ENCODE data around the gene CALCOCO2.

The CALCOCO2 gene

DNA sequence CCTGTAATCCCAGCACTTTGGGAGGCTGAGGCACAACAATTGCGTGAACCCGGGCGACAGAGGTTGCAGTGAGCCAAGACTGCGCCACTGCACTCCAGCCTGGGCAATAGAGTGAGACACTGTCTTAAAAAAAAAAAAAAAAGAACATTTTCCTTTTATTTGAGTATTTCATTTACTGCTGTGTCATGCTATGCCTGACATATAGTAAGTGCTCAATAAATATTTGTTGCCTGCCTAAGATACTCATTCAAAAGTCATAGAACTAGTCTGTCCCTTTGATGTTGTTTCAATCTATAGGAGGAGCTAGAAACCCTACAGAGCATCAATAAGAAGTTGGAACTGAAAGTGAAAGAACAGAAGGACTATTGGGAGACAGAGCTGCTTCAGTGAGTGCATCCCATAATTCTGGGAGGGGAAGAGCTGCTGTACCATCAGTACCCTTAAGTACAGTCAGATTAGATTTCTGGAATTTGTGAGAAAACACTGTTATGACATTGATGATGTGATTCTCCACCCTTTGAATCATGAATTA is 20.0 kb downstream of the CALCOCO2 start:
- no peaks in the 10 kb centered on the region for H3K9me3 ChIP-seq (ENCODE audit: insufficient read depth, low read length)
- TF ChIP-seq, protein P1, sequence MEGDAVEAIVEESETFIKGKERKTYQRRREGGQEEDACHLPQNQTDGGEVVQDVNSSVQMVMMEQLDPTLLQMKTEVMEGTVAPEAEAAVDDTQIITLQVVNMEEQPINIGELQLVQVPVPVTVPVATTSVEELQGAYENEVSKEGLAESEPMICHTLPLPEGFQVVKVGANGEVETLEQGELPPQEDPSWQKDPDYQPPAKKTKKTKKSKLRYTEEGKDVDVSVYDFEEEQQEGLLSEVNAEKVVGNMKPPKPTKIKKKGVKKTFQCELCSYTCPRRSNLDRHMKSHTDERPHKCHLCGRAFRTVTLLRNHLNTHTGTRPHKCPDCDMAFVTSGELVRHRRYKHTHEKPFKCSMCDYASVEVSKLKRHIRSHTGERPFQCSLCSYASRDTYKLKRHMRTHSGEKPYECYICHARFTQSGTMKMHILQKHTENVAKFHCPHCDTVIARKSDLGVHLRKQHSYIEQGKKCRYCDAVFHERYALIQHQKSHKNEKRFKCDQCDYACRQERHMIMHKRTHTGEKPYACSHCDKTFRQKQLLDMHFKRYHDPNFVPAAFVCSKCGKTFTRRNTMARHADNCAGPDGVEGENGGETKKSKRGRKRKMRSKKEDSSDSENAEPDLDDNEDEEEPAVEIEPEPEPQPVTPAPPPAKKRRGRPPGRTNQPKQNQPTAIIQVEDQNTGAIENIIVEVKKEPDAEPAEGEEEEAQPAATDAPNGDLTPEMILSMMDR (IDR thresholded peaks at IDR 0.05; ENCODE audit: low read depth, low read length) = no peak
- no peak for TF ChIP-seq EZH2phosphoT487 (IDR thresholded peaks at IDR 0.05; ENCODE audit: low read depth)
- no peaks in the 10 kb centered on the region for H4K20me1 ChIP-seq (ENCODE audit: insufficient read depth, low read length)
- no peak overlapping the region for H2AFZ ChIP-seq (ENCODE audit: low read depth, low read length)
- no peak overlapping the region for H3K4me3 ChIP-seq (ENCODE audit: low read length)
- H3K9ac ChIP-seq (ENCODE audit: low read length) = no peak overlapping the region
- H3K4me2 ChIP-seq (ENCODE audit: low read length) = no peak overlapping the region
- H3K27me3 ChIP-seq (ENCODE audit: low read depth, low read length) = no peaks in the 10 kb centered on the region
- H3K79me2 ChIP-seq (ENCODE audit: low read length) = no peaks in the 10 kb centered on the region
- H3K4me1 ChIP-seq (ENCODE audit: low read length) = no peaks in the 10 kb centered on the region
- no peak overlapping the region for H3K27ac ChIP-seq (ENCODE audit: low read length)
- H3K36me3 ChIP-seq (replicated peaks; ENCODE audit: low read depth, low read length) = peaks cover 18% of the 10 kb centered on the region

DNA sequence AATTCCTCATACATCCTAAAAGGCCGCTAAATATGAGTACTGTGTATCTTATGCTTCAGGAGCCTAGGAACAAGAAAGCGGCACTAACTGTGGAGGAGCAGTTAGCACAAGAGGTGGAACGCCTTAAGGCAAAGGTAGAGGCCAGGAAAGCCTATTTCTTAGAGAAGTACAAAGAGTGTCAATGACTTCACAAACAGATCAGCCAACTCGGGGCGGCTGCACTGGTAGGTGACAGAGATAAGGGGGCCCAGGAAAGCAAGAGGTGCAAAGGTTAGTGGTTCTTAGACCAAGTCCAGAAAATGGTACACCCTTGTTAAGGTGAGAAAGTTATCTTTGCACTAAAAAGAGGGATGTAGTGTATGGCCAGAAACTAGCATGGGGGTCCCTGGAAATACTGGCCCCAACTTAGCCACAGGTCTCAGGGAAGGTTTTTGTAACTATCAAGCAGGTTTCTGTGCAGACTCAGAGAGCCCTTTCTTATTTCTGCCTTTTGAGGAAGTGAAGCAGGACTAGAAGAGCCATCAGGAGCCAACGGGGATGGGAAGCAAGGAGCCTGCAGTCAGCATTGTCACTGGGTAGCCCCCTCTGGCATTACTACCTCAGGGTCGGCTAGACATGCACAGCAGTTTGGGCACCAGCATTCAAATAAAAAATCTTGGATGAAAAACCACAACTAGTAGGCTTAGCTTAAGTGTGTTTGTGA is 24.1 kb downstream of the CALCOCO2 start:
- no peak for TF ChIP-seq EZH2phosphoT487 (IDR thresholded peaks at IDR 0.05; ENCODE audit: low read depth)
- TF ChIP-seq, protein P1 (IDR thresholded peaks at IDR 0.05; ENCODE audit: low read depth, low read length) = no peak
- Histone ChIP-seq H3K9ac (ENCODE audit: low read length) (no peak overlapping the region), H2AFZ (ENCODE audit: low read depth, low read length) (no peak overlapping the region), H3K4me1 (ENCODE audit: low read length) (no peaks in the 10 kb centered on the region), H3K27me3 (ENCODE audit: low read depth, low read length) (no peaks in the 10 kb centered on the region), H4K20me1 (ENCODE audit: insufficient read depth, low read length) (no peaks in the 10 kb centered on the region), H3K27ac (ENCODE audit: low read length) (no peak overlapping the region), H3K79me2 (ENCODE audit: low read length) (no peaks in the 10 kb centered on the region), H3K9me3 (ENCODE audit: insufficient read depth, low read length) (no peaks in the 10 kb centered on the region), H3K4me2 (ENCODE audit: low read length) (no peak overlapping the region), H3K4me3 (ENCODE audit: low read length) (no peak overlapping the region), H3K36me3 (replicated peaks; ENCODE audit: low read depth, low read length) (peaks cover 5% of the 10 kb centered on the region)

DNA sequence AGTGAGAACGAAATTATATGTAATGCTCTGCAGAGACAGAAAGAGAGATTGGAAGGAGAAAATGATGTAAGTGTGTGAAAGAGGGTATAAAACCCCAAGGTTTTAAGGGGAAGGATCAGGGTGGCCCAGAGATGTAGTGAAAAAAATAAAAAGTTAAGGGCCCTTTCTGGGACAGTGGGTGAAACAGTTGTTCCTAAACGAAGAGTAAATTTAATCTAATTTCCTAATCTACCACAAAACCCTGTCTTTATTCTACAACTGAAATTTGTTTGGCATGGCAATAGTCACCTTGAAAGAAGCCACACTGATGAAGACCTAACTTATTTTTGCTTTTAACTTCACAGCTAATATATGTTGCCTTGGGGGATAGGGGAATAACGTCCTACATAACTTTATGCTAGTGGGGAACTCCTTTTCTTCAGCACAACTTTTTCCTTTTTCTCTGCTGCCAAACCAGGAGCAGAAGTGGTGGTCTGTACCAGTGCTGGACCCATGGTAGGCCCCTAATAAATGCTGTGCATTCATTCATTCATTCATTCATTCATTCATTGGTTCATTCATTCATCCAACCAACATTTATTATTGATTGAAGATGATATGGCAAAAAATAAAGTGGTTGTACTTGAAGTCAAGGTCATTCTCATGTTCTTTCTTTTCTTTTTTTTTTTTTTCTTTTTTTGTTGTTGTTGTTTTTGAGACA is 25.4 kb downstream of the CALCOCO2 start:
- Histone ChIP-seq H3K27me3 (ENCODE audit: low read depth, low read length) (no peaks in the 10 kb centered on the region), H3K9me3 (ENCODE audit: insufficient read depth, low read length) (no peaks in the 10 kb centered on the region), H3K4me1 (ENCODE audit: low read length) (no peaks in the 10 kb centered on the region), H3K9ac (ENCODE audit: low read length) (no peak overlapping the region), H3K4me3 (ENCODE audit: low read length) (no peak overlapping the region), H3K27ac (ENCODE audit: low read length) (no peak overlapping the region), H3K79me2 (ENCODE audit: low read length) (no peaks in the 10 kb centered on the region), H2AFZ (ENCODE audit: low read depth, low read length) (no peak overlapping the region), H3K36me3 (replicated peaks; ENCODE audit: low read depth, low read length) (peaks cover 11% of the 10 kb centered on the region), H3K4me2 (ENCODE audit: low read length) (no peak overlapping the region), H4K20me1 (ENCODE audit: insufficient read depth, low read length) (no peaks in the 10 kb centered on the region)
- TF ChIP-seq EZH2phosphoT487 (IDR thresholded peaks at IDR 0.05; ENCODE audit: low read depth) = no peak
- TF ChIP-seq, protein P1 (IDR thresholded peaks at IDR 0.05; ENCODE audit: low read depth, low read length) = no peak

DNA sequence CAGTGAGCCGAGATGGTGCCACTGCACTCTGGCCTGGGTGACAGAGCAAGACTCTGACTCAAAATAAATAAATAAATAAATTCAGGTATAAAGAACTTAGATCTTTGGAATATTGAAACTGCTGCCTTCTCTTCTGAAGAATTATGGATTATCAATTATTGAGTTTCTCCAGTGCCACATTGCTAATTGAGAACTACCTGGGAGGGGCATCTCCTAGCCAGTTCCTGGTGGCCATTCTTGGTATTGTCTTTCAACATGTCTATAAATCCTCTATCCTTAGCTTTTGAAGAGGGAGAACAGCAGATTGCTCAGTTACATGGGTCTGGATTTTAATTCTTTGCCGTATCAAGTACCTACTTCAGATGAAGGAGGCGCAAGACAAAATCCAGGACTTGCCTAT is 29.2 kb downstream of the CALCOCO2 start:
- TF ChIP-seq, protein P1 (IDR thresholded peaks at IDR 0.05; ENCODE audit: low read depth, low read length) = no peak
- no peak for TF ChIP-seq EZH2phosphoT487 (IDR thresholded peaks at IDR 0.05; ENCODE audit: low read depth)
- no peak overlapping the region for H3K27ac ChIP-seq (ENCODE audit: low read length)
- H3K4me3 ChIP-seq (ENCODE audit: low read length) = no peak overlapping the region
- no peaks in the 10 kb centered on the region for H3K79me2 ChIP-seq (ENCODE audit: low read length)
- no peak overlapping the region for H3K4me2 ChIP-seq (ENCODE audit: low read length)
- no peaks in the 10 kb centered on the region for H3K4me1 ChIP-seq (ENCODE audit: low read length)
- H4K20me1 ChIP-seq (ENCODE audit: insufficient read depth, low read length) = no peaks in the 10 kb centered on the region
- no peaks in the 10 kb centered on the region for H3K27me3 ChIP-seq (ENCODE audit: low read depth, low read length)
- no peak overlapping the region for H3K9ac ChIP-seq (ENCODE audit: low read length)
- H3K9me3 ChIP-seq (ENCODE audit: insufficient read depth, low read length) = no peaks in the 10 kb centered on the region
- H2AFZ ChIP-seq (ENCODE audit: low read depth, low read length) = no peak overlapping the region
- peaks cover 23% of the 10 kb centered on the region for H3K36me3 ChIP-seq (replicated peaks; ENCODE audit: low read depth, low read length)
